DMS153 treated with DMSO at 0.1 percent for 48 hours (cell line): ENCODE results near the gene CXCR4.
"Not testable (repeated sequence)": the region's sequence is repeated elsewhere in the genome, so short reads cannot be mapped to it uniquely, and the experiment has no call there.

Source experiments
- DNase-seq: peaks from one replicate; lab custom pipeline; 2025; ENCODE audit not compliant: unreplicated experiment; lab: John Stamatoyannopoulos, UW

The CXCR4 gene

GRCh38 chr2:136115183-136115761 is 2.7 kb downstream of the CXCR4 start:
- no peak for DNase-seq

- no peak for DNase-seq
Observed at GRCh38 chr2:136114382-136114781, 3.6 kb downstream of the CXCR4 start.

- DNase-seq = no peak
Observed at GRCh38 chr2:136113209-136113971, 4.6 kb downstream of the CXCR4 start.

GRCh38 chr2:136112317-136113208 is 5.4 kb downstream of the CXCR4 start:
- no peak for DNase-seq

DNA sequence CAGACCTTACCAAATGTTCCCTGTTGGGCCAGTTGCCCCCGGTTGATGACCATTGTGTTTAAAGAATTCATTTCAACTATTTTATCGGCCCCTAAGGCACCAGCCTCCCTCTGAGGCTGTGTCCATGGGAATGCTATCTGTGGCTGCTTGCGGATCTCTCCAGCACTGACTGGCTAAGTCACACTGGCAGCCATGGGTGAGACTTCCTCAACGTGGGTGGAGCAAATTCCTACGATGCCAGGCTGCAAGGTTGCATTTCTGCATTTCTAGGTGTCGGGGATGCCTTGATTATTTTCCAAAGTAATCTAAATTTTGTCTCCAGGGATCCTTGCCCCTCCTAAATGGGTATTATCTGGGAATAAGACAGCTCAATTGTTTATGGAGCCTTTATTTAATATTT is 6.2 kb downstream of the CXCR4 start:
- DNase-seq = no peak

GRCh38 chr2:136110526-136110925 is 7.4 kb downstream of the CXCR4 start:
- no peak for DNase-seq

DNA sequence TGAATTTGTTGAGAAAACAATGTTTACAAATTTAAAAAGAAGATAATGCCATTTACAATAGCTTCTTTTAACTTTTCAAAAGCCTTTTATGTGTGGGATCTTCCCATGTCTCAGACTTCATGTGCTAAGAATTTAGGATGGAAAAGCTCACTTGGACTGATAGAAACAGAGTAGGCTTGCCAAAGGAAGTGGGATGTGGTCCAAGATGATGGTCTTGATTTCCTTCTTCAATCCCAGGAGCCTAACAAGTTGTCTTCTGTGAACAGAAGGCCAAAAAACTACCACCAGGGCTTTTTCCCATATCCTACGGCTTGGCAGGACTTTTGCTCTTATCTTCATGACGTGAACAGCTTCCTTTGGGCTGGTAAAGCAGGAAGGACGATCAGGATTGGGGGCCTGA is 9.5 kb downstream of the CXCR4 start:
- DNase-seq = no peak

DNA sequence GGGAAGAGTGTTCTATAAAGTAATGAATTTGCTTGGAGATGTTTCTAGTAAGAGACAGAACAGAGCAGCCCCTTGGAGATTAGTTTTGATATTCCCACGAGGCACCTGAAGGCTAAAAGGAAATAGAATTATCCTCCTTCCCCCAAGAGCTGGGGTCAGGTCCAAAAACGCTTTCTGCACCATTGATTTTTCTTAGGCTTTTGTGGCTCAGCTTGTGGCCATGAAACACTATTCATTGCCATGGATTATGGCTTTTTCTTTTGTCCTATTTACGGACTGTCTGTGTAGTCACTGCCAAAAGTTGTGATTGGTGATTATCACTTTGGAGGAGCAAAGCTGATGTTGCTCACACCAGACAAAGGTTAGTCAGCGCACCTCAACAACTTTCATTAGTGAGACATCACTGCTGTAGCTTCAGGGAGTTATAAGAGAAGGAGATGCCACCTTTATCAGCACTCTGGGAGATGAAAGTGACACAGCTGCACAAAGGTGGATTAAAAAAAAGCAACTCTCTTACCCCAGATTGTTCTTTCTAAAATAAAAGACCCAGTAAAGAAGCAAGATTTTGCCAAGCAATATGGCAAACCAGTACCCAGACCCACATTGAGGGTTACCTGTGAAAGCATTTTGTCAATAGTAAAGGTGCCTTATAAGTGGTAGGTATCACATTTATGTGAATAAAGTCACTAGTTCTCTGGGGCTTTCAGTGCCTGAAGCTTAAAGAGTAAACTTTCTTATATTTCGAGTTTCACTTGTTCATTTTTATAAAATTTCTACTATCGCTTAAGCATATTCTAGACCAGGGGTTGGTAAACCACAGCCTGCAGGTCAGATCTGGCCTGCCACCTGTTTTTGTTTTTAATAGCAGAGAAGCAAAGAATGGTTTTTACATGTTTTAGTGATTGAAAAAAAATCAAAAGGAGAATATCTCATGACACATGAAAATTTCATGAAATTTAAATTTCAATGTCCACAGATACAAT is 10.6 kb downstream of the CXCR4 start:
- DNase-seq = no peak

DNA sequence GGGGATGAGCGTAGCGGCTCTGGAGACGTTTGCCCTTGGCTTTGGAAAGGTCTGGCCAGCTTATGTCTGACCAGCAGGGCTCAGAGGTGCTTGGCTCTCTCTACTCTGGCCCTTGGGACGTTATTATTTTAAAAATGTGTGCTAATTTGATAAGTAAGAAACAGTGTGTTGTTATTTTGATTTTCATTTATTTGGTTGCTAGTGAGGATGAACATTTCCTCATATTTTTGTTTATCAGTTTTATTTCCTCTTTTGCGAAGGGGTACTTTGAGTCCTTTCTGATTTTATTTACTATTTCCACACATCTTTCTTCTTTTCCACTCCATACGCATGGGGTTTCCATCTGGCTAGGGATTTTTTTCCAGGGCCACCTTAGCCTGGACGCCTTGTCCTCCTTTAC is 11.4 kb downstream of the CXCR4 start:
- no peak for DNase-seq

DNA sequence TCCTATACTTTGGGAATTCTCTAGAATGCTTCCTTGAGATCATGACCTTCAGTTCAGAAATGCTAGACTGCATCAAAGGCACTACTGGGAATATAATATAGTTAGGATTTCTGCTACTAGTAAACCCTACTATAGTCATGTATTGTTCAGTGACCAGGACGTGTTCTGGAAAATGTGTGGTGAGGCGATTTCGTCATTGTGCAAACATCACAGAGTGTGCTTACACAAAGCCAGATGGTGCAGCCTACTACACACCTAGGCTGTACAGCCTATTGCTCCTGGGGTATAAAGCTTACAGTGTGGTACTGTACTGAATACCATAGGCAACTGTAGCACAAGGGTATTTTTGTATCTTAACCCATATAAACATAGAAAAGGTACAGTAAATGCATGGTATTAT is 13.0 kb downstream of the CXCR4 start:
- DNase-seq = peak; percentile 51

GRCh38 chr2:136101042-136101441 is 16.9 kb downstream of the CXCR4 start:
- no peak for DNase-seq

- DNase-seq = no peak
Observed at GRCh38 chr2:136098441-136098840, 19.5 kb downstream of the CXCR4 start.

GRCh38 chr2:136093583-136093982 is 24.4 kb downstream of the CXCR4 start:
- DNase-seq = no peak

DNA sequence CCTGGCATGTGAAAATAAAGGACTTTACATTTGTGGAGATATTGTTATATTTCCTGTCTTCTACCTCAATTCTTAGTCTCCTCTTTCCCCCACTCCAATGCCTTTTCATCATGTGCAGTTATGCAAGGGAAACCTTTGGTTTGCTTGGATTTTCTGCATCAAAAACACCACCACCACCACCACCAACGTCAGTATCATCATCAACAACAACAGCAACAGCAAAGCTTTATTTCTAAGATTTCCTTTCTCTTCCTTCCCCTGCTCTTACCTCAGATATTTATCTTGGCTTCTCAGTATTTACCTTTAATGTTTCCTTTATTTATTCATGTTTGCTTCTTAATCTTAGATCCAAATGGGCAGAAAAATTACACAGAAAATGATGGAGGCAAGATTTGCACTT is 26.1 kb downstream of the CXCR4 start:
- no peak for DNase-seq

DNA sequence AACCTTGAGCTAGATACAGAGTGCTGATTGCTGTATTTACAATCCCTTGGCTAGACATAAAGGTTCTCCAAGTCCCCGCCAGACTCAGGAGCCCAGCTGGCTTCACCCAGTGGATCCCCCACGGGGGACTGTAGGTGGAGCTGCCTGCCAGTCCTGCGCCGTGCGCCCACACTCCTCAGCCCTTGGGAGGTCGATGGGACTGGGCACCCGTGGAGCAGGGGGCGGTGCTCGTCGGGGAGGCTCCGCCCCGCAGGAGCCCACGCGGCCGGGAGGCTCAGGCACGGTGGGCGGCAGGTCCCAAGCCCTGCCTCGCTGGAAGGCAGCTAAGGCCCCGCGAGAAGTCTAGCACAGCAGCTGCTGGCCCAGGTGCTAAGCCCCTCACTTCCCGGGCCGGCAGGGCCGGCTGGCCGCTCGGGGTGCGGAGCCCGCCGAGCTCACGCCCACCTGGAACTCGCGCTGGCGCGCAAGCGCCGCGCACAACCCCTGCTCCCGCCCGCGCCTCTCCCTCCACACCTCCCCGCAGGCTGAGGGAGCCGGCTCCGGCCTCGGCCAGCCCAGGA is 30.0 kb downstream of the CXCR4 start:
- not testable (repeated sequence) for DNase-seq

DNA sequence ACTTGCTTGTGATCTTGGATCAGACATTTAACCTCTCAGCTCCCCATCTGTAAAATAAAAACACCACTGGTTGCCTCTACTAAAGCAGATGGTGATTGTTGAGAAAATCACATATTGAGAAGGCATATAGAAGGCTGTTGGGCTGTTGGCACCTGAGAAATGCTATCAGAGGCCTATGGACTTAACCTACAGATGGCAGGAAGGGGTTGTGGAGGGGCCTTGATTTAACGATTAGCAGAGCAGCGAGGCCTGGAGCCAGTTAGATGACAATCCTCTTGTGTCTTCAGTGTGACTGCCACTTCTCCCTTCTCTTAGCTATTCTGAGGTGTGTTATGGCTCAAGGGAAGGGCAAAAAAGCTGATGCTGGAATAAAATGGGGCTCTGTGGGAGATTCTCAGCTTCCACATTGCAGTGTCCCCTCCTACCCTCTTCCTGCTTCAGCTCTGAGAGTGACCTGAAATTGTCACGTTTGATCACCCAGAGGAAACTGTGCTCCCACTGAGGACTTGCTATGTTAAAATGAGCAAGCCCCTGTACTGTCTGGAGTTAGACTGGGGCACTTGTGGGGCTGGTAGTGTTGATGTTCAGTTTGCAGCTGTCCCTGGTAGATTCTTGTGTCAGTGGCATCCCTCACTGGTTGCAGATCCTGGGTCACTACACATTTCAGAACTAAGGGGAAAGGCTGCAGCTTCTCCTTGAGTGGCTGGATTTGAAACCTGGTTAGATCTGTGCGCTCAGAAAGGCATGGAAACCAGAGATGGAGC is 31.5 kb downstream of the CXCR4 start:
- no peak for DNase-seq

DNA sequence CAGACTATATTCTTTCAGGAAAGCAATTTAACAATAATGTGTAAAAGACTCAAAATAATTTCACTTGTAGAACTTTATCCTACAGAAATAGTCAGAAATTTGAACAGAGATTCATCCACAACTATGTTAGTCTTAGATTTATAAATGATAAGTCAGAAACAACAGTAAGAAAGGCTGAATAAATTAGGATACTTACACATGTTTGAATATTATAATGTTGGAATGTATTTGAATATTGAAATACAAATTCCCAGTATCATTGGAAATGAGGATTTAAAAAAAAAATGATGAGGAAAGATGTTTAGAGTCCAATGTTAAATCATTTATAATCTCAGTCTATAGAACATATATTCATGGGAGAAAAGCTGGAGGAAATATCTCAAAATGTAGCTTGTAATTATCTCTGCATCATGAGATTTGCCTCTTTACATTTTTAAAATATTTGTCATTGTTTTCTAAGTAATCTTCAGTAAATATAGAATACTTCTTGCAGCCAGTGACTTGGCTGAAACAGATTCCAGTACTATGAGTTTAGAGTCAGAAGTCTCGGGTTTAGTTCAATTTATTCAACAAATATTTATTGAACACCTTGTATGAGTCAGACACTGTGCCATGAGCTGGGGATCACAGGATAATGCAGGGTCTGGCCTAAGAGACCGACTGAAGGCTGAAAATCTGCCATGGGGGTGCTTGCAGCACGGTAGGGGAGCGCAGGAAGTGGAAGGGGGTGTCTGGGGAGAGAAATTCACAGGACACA is 32.3 kb downstream of the CXCR4 start:
- DNase-seq = no peak

GRCh38 chr2:136081582-136082210 is 36.3 kb downstream of the CXCR4 start:
- DNase-seq = no peak
